ELF-1 (cell line): ENCODE measurements around the gene SPTLC3.

Source experiments
- DNase-seq: peaks from one replicate; pipeline ENCODE4 v3.0.0-alpha.2; 2016; ENCODE audit warnings: low read depth, low spot score

The SPTLC3 gene

GRCh38 chr20:12984863-12985262 is 23.9 kb upstream of the SPTLC3 start:
- peak; percentile 27 for DNase-seq

- DNase-seq, result no peak
Observed at GRCh38 chr20:12987261-12987660, 21.5 kb upstream of the SPTLC3 start.

- no peak for DNase-seq
Observed at GRCh38 chr20:12989586-12990115, 19.1 kb upstream of the SPTLC3 start.

- DNase-seq, result no peak
Observed at GRCh38 chr20:12997128-12997655, 11.6 kb upstream of the SPTLC3 start.

- no peak for DNase-seq
Observed at GRCh38 chr20:12998046-12998445, 10.7 kb upstream of the SPTLC3 start.

- no peak for DNase-seq
Observed at GRCh38 chr20:12999201-12999600, 9.6 kb upstream of the SPTLC3 start.

GRCh38 chr20:13002251-13002650 is 6.5 kb upstream of the SPTLC3 start:
- DNase-seq, result no peak

GRCh38 chr20:13006825-13007224 is 1.9 kb upstream of the SPTLC3 start:
- no peak for DNase-seq

- DNase-seq, result no peak
Observed at GRCh38 chr20:13007596-13007995, 1.2 kb upstream of the SPTLC3 start.

GRCh38 chr20:13009682-13010406 is 1.1 kb downstream of the SPTLC3 start:
- no peak for DNase-seq

GRCh38 chr20:13012886-13013285 is 4.1 kb downstream of the SPTLC3 start:
- DNase-seq, result no peak

GRCh38 chr20:13013411-13013810 is 4.6 kb downstream of the SPTLC3 start:
- no peak for DNase-seq

- DNase-seq, result no peak
Observed at GRCh38 chr20:13017235-13017634, 8.5 kb downstream of the SPTLC3 start.

- DNase-seq, result no peak
Observed at GRCh38 chr20:13017883-13018535, 9.2 kb downstream of the SPTLC3 start.

- DNase-seq, result no peak
Observed at GRCh38 chr20:13021205-13021970, 12.6 kb downstream of the SPTLC3 start.

GRCh38 chr20:13022401-13023155 is 13.8 kb downstream of the SPTLC3 start:
- DNase-seq, result no peak

GRCh38 chr20:13024596-13024995 is 15.8 kb downstream of the SPTLC3 start:
- DNase-seq, result no peak

- no peak for DNase-seq
Observed at GRCh38 chr20:13025181-13025580, 16.4 kb downstream of the SPTLC3 start.

- DNase-seq, result no peak
Observed at GRCh38 chr20:13028001-13028400, 19.2 kb downstream of the SPTLC3 start.

- DNase-seq, result no peak
Observed at GRCh38 chr20:13028673-13029072, 19.9 kb downstream of the SPTLC3 start.

GRCh38 chr20:13029687-13030375 is 21.1 kb downstream of the SPTLC3 start:
- DNase-seq, result peak; percentile 83
